NCI-H774 (cell line): ENCODE results near the gene AP2A2.
"Not testable (repeated sequence)": the region's sequence is repeated elsewhere in the genome, so short reads cannot be mapped to it uniquely, and the experiment has no call there.

Source experiments
- DNase-seq: peaks from one replicate; lab custom pipeline; 2025; lab: John Stamatoyannopoulos, UW

Gene AP2A2

DNA sequence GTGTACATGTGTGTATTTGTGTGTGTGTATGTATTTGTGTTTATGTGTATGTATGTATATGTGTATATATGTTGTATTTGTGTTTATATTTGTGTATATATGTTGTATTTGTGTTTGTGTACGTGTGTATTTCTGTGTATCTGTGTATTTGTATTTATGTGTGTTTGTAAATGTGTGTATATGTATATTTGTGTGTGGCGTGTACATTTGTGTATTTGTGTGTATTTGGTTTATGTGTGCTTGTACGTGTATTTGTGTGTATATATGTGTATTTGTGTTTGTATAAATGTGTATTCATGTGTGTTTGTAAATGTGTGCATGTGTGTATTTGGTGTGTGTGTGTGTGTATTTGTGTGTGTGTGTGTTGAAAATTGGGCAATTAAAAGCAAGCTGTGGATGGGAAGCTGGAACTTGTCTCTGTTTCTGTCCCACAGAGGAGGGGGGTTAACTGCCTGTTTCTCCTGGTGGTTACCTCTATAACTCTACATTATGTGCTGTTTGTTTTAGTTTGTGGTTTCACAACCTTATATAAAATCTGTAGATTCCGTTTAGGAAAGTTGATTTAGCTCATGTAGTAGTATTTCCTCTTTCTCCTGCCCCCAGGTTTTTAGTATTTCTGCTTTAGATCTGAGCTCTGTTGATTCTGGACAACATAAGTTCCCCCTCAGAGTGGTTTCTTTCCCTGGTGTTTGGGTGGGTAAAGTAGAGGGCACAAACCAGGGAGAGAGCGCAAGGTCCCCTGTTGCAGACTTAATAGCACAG, 28.9 kb downstream of the AP2A2 start:
- DNase-seq = no peak

DNA sequence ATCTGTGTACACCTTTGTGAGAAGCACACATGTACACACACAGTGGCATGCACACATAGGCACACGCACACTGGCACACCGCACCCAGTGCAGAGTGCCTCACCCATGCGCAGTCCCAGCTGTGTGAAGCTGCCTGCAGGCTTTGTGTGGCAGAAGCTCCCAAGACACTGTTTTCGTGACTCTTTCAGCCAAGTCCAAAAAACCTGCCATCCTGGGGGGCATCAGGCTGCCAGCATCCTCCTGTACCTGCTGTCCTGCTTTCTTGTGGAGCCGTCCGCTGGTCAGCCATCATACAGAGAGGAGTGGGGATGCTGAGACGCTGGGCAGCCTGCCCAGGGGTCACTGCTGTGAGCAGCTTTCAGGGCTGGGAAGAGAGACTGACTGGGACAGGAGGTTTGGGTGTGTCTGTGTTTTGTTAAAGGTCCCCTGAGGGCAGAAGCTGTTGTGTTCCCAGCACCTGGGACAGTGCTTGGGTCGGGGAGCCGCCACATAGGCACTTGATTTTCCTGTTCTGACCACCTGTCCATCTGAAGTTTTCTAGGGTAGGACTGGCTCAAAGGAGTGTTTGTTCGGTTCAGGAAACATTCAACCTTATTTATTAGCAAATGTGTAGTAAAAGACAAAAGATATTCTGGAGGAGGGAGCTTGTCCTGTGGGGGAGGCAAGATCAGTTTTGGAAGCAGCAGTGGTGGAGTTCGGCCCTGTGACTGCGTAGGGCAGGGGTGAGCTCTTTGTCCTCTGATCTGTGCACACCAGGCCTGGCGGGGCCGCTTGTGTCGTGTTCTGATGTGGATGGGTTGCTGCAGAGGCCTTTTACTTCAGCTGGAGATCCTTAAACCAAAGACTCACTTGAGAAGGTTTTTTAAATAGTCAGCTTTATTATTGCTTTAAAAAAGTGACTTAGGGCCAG, 29.7 kb downstream of the AP2A2 start:
- no peak for DNase-seq

DNA sequence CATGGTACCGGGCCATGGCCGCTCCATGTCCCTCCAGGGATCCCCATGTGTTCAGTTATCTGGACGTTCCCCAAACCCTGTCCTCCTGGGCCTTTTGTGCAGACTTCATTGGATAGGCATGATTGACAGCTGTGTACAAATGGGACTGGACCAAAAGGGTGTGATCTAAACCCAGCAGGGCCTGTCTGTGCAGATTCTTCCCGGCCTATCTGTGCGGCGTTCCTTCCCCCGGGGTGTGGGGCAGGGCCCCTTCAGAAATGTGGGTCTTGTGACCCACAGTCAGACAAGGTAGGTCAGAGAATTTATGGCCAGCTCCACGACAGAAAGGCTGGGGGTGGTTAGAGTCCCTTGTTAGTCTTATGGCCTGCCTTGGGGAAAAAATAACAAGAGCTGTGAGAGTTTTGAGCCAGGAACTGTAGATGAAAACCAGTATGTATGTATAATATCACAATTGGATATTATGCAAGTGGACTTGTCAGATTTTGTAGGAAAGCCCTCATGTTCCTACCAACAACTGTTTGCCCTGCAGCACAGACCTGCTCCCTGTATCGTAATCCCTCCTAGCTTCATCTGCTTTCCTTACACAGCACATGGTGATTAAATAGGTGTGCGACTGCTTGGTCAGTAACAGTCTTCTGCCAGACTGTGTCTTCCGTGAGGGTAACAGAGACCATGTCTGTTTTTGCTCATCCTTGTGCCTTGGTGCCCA, 31.7 kb downstream of the AP2A2 start:
- no peak for DNase-seq

DNA sequence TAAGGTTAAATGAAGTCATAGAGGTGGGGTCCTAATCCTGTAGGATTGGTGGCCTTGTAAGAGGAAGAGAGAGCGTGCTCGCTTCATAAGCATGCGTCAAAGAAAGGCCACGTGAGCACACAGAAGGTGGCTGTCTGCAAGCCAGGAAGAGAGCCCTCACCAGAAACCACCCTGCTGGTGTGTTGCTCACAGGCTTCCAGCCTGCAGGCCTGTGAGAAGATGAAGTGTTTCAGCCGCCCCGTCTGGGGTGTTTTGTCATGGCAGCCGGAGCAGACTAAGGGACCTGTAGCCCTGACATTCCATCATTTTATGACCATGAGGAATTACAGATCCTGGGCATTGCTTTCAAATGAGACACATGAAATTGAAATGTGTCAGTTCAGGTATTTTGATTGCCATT, 32.4 kb downstream of the AP2A2 start:
- no peak for DNase-seq

DNA sequence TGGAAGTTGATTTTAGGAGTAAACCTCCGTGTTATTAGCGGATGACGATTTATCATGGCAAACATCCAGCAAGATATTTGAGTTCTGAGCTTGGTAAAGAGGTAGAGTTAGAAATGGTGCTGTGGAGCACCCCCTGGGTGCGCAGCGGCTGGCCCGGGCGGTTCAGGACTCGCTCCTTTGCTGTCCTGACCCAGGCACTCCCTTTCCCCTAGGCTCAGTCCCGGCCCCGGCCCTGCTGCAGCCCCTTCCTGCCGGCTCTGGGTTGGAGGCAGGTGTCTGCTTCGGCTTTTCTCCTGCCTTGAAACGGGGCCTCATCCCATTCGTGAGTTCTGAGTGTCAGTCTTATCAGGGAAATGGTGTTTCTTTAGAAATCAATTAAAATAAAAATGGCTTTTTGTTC, 33.4 kb downstream of the AP2A2 start:
- no peak for DNase-seq

DNA sequence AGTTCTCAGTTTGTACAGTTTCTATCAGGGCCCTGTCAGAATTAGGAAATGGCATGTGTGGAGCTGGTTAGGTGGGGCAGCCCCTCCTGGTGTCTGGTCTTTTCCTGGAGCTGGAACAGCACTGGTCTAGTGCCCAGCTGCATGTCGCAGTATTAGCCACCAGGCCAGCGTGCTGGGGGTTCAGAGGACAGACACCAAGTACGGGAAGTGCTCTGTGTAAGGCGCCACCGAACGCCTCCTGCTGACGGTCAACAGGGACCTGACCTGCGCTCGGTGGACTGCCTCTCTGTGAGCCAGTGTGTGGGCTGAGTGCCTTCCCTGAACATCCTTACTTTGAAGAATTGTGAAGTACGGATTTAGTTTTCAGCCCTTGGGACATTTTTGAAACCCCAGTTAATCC, 33.9 kb downstream of the AP2A2 start:
- DNase-seq = no peak

DNA sequence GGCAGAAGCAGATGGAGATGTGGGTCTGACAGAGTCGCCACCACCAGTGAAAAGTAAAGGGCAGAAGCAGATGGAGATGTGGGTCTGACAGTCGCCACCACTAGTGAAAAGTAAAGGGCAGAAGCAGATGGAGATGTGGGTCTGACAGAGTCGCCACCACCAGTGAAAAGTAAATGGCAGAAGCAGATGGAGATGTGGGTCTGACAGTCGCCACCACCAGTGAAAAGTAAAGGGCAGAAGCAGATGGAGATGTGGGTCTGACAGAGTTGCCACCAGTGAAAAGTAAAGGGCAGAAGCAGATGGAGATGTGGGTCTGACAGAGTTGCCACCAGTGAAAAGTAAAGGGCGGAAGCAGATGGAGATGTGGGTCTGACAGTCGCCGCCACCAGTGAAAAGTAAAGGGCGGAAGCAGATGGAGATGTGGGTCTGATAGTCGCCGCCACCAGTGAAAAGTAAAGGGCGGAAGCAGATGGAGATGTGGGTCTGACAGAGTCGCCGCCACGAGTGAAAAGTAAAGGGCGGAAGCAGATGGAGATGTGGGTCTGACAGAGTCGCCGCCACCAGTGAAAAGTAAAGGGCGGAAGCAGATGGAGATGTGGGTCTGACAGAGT, 35.7 kb downstream of the AP2A2 start:
- not testable (repeated sequence) for DNase-seq

DNA sequence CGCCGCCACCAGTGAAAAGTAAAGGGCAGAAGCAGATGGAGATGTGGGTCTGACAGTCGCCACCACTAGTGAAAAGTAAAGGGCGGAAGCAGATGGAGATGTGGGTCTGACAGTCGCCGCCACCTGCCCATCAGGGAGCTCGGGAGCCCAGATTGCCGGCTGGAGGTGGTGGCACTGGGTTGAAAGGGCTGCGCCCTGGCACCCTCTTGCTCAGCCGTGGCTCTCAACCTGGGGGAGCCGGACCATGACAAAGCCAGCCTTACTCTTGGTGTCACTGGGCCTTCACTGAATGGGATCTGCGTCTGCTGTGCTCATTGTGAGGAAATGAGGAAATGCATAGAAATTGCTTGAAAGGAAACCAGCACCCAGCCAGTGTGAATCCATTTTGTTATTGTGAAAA, 36.3 kb downstream of the AP2A2 start:
- DNase-seq = no peak

DNA sequence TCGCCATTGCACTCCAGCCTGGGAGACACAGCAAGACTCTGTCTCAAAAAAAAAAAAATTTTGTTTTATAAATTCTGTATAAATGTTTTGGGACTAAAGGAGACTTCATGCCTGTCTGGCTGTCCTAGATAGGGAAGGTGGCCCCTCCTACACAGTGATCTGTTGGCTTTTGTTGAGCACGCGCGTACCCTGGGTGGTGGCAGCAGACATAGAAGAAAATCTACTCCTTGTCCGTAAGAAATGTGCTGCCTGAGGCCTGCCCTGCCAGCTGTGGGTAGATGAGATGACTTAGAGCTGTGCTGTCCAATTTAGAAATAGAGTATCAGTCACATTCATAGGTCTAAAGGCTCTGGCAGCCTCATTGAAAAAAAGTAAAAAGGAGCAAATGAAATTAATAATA, 37.0 kb downstream of the AP2A2 start:
- DNase-seq = no peak

DNA sequence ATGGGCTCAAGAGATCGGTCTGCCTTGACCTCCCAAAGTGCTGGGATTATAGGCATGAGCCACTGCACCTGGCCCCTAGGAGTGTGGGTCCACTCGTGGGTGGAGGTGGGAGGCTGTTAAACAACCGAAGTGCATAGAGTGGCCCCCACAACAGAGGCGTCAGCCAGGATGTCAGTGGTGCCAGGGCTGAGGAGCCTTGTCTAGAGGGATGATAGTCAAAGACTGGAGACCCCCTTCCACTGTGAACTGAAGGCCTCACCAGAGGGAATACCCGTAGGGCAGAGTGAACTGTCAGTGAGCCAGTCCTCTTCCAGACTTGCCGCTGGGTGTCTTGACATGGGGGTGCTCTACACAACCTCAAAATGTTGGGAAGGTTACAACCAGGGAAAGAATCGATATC, 38.2 kb downstream of the AP2A2 start:
- DNase-seq = no peak

DNA sequence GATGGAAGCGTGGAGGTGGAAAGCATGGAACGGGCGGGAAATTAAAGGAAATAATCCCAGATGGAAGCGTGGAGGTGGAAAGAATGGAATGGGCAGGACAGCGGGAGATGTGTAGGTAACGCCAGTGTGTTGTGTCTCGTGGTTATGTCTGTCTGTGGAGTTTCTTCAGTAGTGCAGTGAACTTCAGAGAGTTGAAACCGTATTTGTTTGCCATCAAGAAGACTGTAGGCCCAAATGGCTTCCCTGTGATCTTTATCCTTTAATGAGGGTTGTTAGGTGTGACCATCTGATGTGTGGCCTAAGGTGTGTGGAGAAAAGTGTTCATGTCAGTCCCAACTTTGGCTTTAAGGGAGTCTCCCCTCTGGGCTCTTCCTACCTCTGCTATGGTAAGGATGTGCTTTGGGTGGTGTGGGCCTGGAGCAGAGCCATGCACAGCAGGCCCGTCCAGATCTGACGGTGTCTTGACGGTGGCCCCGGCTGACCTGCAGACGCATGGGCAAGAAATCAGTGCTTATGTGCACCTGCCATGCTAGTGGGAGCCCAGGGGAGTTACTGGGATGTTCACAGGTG, 39.6 kb downstream of the AP2A2 start:
- DNase-seq = no peak

DNA sequence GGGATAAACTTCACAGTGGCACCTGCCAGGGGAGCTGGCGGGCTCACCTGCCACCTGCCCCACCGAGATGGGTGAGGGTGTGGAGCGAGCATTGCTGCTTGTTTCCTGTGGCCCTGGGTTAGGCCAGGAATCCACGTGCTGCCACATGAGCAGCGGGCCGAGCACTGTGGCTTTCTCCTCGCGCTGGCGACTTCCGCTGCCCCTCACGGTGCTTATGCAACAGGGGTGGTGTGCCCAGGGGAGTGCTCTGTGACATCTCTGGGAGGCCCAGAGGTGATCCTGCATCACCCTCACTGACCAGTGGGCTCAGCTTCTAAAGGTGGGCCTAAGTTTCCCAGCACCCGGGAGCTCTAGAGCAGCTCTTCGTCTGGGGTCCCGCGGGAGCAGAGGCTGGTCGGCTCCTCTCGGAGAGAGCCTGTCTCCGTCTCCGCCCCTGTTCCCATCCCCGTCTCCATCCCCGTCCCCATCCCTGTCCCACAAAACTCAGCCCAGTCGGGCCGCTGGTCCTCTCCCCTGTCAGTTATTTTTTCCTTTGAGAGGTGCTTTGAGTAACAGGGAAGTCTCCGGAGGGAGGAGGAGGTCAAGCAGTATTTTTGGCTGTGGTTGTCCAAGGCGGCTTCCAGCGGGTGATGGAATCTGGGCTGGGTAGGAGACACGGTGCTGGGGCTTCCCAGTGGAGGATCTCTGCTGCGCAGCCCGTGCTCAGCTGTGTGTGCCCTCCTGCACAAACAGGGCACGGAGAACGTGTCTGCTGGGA, 42.5 kb downstream of the AP2A2 start:
- no peak for DNase-seq

DNA sequence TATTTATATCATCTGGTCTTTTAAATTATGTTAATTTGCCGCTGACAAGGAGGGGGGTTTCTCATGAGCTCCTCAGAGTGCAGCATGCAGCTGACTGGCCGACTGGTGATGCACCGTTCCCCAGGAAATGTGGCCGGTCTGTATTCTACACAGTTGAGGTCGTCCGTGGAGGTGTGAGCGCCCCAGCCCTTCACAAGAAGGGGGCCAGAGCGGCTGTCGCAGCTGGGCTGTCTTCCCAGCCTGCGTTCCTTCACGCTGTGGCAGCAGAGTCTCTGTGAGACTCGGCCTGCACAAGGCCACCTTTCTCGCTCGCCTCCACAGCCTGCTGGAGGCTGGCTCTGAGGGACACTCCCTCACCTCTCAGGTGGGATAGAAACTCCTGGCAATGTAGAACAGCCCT, 43.2 kb downstream of the AP2A2 start:
- no peak for DNase-seq

DNA sequence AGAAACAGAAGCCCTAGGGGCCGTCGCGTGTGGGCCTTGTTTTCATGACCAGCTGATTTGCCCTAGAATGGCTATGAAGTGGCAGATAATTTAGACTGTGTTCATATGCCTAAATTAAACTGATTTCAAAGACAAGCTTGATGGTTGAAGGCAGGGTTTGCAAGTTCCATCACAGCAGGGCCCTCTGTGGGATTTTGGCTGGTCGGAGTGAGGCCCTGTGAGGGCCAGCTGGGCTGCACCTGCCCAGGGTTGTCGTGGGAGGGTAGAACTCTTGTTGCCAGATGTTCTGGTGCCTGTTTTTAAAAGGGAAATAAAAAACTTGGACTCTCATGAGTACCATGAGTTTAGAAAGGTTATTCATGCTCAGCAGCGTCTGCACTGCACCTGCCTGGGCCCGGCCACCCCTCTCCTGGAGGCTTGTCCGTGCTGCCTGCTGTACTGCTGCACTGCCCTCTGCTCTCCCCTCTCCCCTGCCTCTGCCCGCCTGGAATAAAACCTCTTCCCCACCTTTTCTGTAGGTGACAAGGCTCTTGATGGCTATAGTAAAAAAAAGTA, 44.1 kb downstream of the AP2A2 start:
- DNase-seq = no peak

DNA sequence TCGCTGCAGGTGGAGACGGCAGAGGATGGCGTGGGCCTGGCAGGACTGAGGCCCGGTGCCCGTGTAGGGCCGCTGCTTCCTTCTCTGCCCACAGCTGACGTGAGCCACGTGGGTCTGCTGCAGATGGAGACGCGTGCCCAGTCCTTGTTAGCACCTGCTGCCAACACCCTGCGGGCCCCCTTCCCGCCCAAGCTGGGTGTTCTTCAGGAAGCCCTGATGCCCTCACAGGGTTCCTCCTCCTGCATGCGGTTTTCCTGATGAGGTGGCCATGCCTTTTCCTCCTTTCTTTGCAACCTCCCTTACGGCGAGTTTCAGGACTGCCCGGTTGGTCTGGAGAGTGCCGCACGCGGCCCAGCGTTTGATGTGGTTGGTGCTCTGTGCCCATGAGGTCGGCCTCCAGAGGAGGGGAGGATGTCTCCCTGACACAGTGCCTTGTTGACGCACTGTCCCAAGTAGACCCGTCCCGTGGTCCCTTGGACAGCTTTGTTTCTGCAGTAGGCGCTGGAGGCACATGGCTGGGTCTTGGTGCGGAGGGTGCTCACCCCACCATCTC, 44.7 kb downstream of the AP2A2 start:
- no peak for DNase-seq

DNA sequence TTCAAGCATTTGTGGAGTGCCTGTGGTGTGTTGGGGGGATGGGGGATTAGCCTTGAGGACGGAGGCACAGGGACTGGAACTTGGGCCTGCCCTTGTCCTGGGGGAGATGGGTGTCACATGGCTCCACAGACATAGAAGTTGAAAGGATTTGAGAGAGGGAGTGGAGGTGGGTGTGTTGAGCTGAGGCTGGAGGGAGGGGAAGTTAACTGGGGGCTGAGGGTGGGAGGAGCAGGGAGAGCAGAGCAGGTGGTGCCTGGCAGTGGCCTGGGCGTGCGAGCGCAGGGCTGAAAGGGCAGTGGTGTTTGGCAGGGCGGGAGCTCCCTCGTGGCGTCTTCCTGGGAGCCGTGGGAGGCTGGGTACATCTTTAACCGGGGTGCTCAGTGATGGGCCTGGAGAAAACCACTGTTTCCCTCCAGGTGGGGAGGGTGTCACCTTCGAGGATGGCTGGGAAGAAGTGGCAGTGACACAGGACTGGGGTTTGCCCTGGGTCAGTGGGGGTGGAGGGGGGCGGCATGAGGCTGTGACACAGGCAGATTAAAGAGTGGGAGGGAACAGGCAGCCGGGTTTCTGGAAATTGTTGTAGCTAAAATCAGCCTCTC, 45.5 kb downstream of the AP2A2 start:
- DNase-seq = no peak

DNA sequence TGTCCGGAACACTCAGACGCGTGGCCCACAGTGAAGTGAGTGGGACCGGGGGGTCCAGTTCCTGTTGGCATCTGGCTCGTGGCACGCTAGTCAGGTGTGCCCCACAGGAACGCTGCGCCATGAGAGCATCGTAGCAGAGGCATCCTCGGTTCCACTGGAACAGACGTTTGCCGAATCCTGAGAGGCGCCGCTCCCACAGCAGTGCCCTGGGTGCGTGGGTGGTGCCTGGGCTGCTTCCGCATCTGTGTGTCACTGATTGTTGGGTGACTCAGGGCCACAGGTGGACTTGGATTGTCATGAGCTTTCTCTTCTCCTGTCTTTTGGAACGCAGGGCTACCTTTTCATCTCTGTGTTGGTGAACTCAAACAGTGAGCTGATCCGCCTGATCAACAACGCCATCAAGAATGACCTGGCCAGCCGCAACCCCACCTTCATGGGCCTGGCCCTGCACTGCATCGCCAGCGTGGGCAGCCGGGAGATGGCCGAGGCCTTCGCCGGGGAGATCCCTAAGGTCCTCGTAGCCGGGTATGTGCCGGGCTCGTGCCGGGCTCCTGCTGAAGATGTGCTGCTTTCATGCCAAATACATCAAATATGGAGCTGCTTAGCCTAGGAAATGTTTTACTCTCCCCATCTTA, 46.2 kb downstream of the AP2A2 start:
- no peak for DNase-seq

DNA sequence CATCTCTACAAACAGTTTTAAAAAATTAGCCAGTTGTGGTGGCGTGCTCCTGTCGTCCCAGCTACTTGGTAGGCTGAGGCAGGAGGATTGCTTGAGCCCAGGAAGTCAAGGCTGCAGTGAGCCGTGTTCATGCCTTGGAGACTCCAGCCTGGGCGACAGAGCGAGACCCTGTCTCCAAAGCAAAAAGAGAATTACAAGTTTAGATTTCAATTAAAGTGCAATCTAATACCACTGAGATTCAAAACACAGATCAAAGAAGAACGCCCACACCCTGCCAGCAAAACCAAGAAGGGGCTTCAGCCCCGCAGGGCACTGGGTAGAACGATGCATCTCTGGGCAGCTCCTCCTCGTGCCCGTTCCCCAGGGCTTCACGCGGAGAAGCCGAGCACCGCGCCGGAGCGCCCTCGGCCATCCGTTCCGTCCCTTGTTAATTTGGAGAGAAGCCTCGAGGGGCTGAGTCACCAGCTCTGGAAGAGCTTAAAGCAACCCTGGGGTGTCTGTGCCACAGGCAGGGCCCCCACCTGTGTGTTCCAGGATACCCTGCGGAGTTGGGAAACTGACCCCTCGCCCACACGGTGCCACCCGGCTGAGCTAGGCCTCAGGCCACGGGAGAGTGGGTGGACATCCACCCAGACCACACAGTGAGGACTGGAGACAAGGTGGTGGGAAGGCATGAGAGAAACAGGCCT, 47.0 kb downstream of the AP2A2 start:
- no peak for DNase-seq

DNA sequence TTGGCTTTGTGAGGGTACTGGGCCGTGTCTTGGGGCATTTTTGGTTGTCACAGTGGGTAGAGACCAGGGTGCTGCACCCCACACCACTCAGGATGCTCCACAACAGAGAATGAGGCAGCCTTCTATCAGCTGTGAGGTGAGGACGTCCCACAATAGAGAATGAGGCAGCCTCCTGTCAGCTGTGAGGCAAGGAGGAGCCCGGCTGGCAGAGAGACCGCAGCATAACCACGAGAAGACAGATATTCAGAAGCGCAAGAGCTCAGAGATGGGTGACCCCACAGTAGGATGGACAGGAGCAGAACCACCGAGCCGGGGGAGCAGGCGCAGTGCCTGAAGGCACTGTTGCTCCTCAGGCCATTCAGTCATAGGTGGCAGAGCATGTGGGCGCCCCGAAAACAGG, 47.6 kb downstream of the AP2A2 start:
- no peak for DNase-seq
